Measurements from ENCODE around the gene GBA2. TPM values are rescaled to one million over a fixed set of nuclear protein-coding genes. Genes with fewer than 3 reads are reported as not detected.

The GBA2 gene
- total RNA-seq, 4 donors from 2014 or later, result 46.6 to 123 (median 73.5) TPM

GRCh38 chr9:35705372-35705771 lies 43.7 kb downstream of the GBA2 start:
- TF ChIP-seq POLR2AphosphoS5 (IDR thresholded peaks at IDR 0.05), result no peak
- Histone ChIP-seq H3K4me3 (no peak overlapping the region), H3K36me3 (peaks cover 98% of the 10 kb centered on the region), H3K27me3 (no peaks in the 10 kb centered on the region), H3K9me3 (no peaks in the 10 kb centered on the region), H3K4me1 (no peaks in the 10 kb centered on the region), H3K27ac (no peak overlapping the region)
- DNase-seq (ENCODE audit: low spot score in 2 of 2), result no peak
- WGBS, result 89% methylated on average over 8 of the region's 8 CpGs

GRCh38 chr9:35703906-35704672 lies 44.9 kb downstream of the GBA2 start:
- WGBS, result 93% methylated on average over 21 of the region's 26 CpGs
- H3K27ac ChIP-seq, result no peak overlapping the region

GRCh38 chr9:35702696-35703095 lies 46.3 kb downstream of the GBA2 start:
- peaks cover 3% of the 10 kb centered on the region for H3K4me1 ChIP-seq
- H3K36me3 ChIP-seq, result peaks cover 100% of the 10 kb centered on the region
- H3K27ac ChIP-seq, result no peak overlapping the region
- TF ChIP-seq POLR2A (IDR thresholded peaks at IDR 0.05), result no peak
- no peak for TF ChIP-seq EP300 (IDR thresholded peaks at IDR 0.05)
- TF ChIP-seq CTCF (IDR thresholded peaks at IDR 0.05), result no peak
- TF ChIP-seq POLR2AphosphoS5 (IDR thresholded peaks at IDR 0.05), result no peak
- over 99% methylated on average over 7 of the region's 7 CpGs for WGBS
- H3K9me3 ChIP-seq, result no peaks in the 10 kb centered on the region
- DNase-seq (ENCODE audit: low spot score in 2 of 2), result no peak
- no peaks in the 10 kb centered on the region for H3K27me3 ChIP-seq
- no peak overlapping the region for H3K4me3 ChIP-seq

More at GRCh38 chr9:35703906-35704672, 44.9 kb downstream of the GBA2 start:
- no peak for TF ChIP-seq POLR2AphosphoS5 (IDR thresholded peaks at IDR 0.05)
- no peak for TF ChIP-seq POLR2A (IDR thresholded peaks at IDR 0.05)
- TF ChIP-seq CTCF (IDR thresholded peaks at IDR 0.05), result no peak
- TF ChIP-seq EP300 (IDR thresholded peaks at IDR 0.05), result no peak
- Histone ChIP-seq H3K9me3 (no peaks in the 10 kb centered on the region), H3K27me3 (no peaks in the 10 kb centered on the region), H3K4me3 (no peak overlapping the region), H3K4me1 (no peaks in the 10 kb centered on the region), H3K36me3 (peaks cover 100% of the 10 kb centered on the region)
- DNase-seq (ENCODE audit: low spot score in 2 of 2), result no peak

GRCh38 chr9:35700942-35701341 lies 48.1 kb downstream of the GBA2 start:
- no peaks in the 10 kb centered on the region for H3K9me3 ChIP-seq
- H3K4me3 ChIP-seq, result no peak overlapping the region
- DNase-seq (ENCODE audit: low spot score in 2 of 2), result no peak
- no peak overlapping the region for H3K27ac ChIP-seq
- peaks cover 20% of the 10 kb centered on the region for H3K4me1 ChIP-seq
- no peaks in the 10 kb centered on the region for H3K27me3 ChIP-seq
- TF ChIP-seq EP300 (IDR thresholded peaks at IDR 0.05) (no peak), CTCF (IDR thresholded peaks at IDR 0.05) (no peak), POLR2AphosphoS5 (IDR thresholded peaks at IDR 0.05) (no peak), POLR2A (IDR thresholded peaks at IDR 0.05) (no peak)
- peaks cover 96% of the 10 kb centered on the region for H3K36me3 ChIP-seq

GRCh38 chr9:35700031-35700430 lies 49.0 kb downstream of the GBA2 start:
- H3K27ac ChIP-seq, result no peak overlapping the region
- DNase-seq (ENCODE audit: low spot score in 2 of 2), result no peak
- H3K4me1 ChIP-seq, result peaks cover 20% of the 10 kb centered on the region
- no peak overlapping the region for H3K4me3 ChIP-seq
- 88% methylated on average over 11 of the region's 11 CpGs for WGBS
- H3K27me3 ChIP-seq, result no peaks in the 10 kb centered on the region
- no peaks in the 10 kb centered on the region for H3K9me3 ChIP-seq
- H3K36me3 ChIP-seq, result peaks cover 87% of the 10 kb centered on the region
- TF ChIP-seq POLR2A (IDR thresholded peaks at IDR 0.05) (no peak), POLR2AphosphoS5 (IDR thresholded peaks at IDR 0.05) (no peak), CTCF (IDR thresholded peaks at IDR 0.05) (no peak), EP300 (IDR thresholded peaks at IDR 0.05) (no peak)

Measured in suprapubic skin (tissue), 4 donors.